SH-SY5Y (cell line): Measurements from ENCODE around the gene KIF13A.

Source experiments
- GATA2 ChIP-seq: IDR thresholded peaks from 2 replicates; pipeline ENCODE4 v1.6.1; 2011; ENCODE audit warnings: mild to moderate bottlenecking, low read depth, low read length
- GATA3 ChIP-seq: IDR thresholded peaks from 2 replicates; pipeline ENCODE4 v1.6.1; 2011; ENCODE audit warnings: low read depth, mild to moderate bottlenecking, low read length, moderate library complexity

- TF ChIP-seq GATA2 (no peak), GATA3 (no peak)
Observed at GRCh38 chr6:17959302-17959701, 28.1 kb downstream of the KIF13A start.
